Measurements from ENCODE around the gene TCL1B.

- TF ChIP-seq, protein P1, sequence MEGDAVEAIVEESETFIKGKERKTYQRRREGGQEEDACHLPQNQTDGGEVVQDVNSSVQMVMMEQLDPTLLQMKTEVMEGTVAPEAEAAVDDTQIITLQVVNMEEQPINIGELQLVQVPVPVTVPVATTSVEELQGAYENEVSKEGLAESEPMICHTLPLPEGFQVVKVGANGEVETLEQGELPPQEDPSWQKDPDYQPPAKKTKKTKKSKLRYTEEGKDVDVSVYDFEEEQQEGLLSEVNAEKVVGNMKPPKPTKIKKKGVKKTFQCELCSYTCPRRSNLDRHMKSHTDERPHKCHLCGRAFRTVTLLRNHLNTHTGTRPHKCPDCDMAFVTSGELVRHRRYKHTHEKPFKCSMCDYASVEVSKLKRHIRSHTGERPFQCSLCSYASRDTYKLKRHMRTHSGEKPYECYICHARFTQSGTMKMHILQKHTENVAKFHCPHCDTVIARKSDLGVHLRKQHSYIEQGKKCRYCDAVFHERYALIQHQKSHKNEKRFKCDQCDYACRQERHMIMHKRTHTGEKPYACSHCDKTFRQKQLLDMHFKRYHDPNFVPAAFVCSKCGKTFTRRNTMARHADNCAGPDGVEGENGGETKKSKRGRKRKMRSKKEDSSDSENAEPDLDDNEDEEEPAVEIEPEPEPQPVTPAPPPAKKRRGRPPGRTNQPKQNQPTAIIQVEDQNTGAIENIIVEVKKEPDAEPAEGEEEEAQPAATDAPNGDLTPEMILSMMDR (IDR thresholded peaks at IDR 0.05): no peak
- no peak for TF ChIP-seq EP300 (IDR thresholded peaks at IDR 0.05)
- TF ChIP-seq POLR2A (IDR thresholded peaks at IDR 0.05): no peak
- no peak for TF ChIP-seq POLR2AphosphoS5 (IDR thresholded peaks at IDR 0.05)
Observed at GRCh38 chr14:95667249-95667693, 19.0 kb upstream of the TCL1B start.

All from gastroesophageal sphincter (tissue), 3 donors.